ENCODE measurements around the gene LRIG2. TPM values are rescaled to one million over a fixed set of nuclear protein-coding genes. Genes with fewer than 3 reads are reported as not detected.
A peak's percentile ranks its signal among the peaks of the same experiment; 100 is the strongest.
"Not testable (repeated sequence)": the region's sequence is repeated elsewhere in the genome, so short reads cannot be mapped to it uniquely, and the experiment has no call there.

Gene LRIG2
- total RNA-seq, 1 experiment from 2014 or later: 6.1 TPM

DNA sequence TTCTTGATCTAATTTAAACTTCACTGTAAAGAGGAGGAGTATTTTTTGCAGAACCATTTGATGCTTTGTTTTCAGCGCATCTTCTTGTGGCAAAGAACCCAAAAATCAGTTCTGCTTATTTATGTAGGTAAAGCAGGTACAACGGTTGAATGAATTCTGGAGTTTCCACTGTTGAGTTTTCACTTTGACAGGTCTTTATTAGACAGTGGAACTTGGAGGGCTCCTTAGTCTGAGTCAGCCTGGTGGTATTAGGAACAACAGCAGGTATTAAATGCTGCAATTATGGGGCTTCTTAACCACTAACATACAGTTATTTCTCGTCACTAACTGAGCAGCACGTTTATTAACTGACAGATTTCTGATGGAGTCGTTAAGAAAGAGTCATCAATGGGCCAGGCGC is 1.2 kb downstream of the LRIG2 start:
- H3K4me2 ChIP-seq (ENCODE audit: low read length): peak overlapping the region; percentile 97
- H3F3A ChIP-seq (ENCODE audit: low read length, unreplicated experiment): no peaks in the 10 kb centered on the region
- no peak for ATAC-seq
- peaks cover 18% of the 10 kb centered on the region; the same call in 1 of the 2 replicates for H4K20me1 ChIP-seq (ENCODE audit: low read length)
- H3K27me3 ChIP-seq (ENCODE audit: low read length): no peaks in the 10 kb centered on the region
- H3K4me1 ChIP-seq (ENCODE audit: insufficient read depth, low read length): peaks cover 9% of the 10 kb centered on the region
- peaks cover 55% of the 10 kb centered on the region for H3K79me2 ChIP-seq (ENCODE audit: low read length)
- H3K9me2 ChIP-seq (replicated peaks; ENCODE audit: low read length): no peaks in the 10 kb centered on the region
- DNase-seq: peak; percentile 29
- H3K27ac ChIP-seq (ENCODE audit: low read length): no peak overlapping the region
- H3K4me3 ChIP-seq (ENCODE audit: low read length): peak overlapping the region; percentile 97
- POLR2A ChIA-PET (ENCODE audit: unreplicated experiment): no interaction called here
- no peaks in the 10 kb centered on the region for H3K9me3 ChIP-seq (ENCODE audit: low read length)
- TF ChIP-seq EZH2 (IDR thresholded peaks at IDR 0.05; ENCODE audit: low read length, unreplicated experiment) (no peak), EZH2phosphoT487 (IDR thresholded peaks at IDR 0.05; ENCODE audit: borderline replicate concordance, low read length) (no peak)
- TF ChIP-seq, protein P1, sequence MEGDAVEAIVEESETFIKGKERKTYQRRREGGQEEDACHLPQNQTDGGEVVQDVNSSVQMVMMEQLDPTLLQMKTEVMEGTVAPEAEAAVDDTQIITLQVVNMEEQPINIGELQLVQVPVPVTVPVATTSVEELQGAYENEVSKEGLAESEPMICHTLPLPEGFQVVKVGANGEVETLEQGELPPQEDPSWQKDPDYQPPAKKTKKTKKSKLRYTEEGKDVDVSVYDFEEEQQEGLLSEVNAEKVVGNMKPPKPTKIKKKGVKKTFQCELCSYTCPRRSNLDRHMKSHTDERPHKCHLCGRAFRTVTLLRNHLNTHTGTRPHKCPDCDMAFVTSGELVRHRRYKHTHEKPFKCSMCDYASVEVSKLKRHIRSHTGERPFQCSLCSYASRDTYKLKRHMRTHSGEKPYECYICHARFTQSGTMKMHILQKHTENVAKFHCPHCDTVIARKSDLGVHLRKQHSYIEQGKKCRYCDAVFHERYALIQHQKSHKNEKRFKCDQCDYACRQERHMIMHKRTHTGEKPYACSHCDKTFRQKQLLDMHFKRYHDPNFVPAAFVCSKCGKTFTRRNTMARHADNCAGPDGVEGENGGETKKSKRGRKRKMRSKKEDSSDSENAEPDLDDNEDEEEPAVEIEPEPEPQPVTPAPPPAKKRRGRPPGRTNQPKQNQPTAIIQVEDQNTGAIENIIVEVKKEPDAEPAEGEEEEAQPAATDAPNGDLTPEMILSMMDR (conservative IDR thresholded peaks at IDR 0.05; ENCODE audit: low read depth, low read length): no peak
- peak overlapping the region; percentile 96 for H3K9ac ChIP-seq (ENCODE audit: low read length)
- CTCF ChIA-PET: no interaction called here
- H3K36me3 ChIP-seq (ENCODE audit: low read depth, low read length): peaks cover 7% of the 10 kb centered on the region
- intact Hi-C loops (cut with micrococcal nuclease): loop anchor here (5.0 to 10.0 kb wide), 2 partner anchors 189 to 318 kb away; partner anchors contain the start of gene MAGI3
- BruUV-seq (replicated peaks): no TSS peak
- H2AFZ ChIP-seq (ENCODE audit: low read length): no peak overlapping the region

DNA sequence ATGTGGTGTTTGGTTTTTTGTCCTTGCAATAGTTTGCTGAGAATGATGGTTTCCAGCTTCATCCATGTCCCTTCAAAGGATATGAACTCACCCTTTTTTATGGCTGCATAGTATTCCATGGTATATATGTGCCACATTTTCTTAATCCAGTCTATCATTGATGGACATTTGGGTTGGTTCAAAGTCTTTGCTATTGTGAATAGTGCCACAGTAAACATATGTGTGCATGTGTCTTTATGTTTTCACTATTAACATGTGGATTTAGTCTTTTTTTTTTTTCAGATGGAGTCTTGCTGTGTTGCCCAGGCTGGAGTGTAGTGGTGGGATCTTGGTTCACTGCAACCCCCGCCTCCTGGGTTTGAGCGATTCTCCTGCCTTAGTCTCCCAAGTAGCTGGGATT is 5.0 kb downstream of the LRIG2 start:
- DNase-seq; H3K27me3 ChIP-seq (ENCODE audit: low read length); H3K9me2 ChIP-seq (replicated peaks; ENCODE audit: low read length); H3K4me2 ChIP-seq (ENCODE audit: low read length); BruUV-seq (replicated peaks); CTCF ChIA-PET; H2AFZ ChIP-seq (ENCODE audit: low read length); H3K36me3 ChIP-seq (ENCODE audit: low read depth, low read length); H3K4me3 ChIP-seq (ENCODE audit: low read length); ATAC-seq; H3K9ac ChIP-seq (ENCODE audit: low read length); H3K9me3 ChIP-seq (ENCODE audit: low read length); H3K27ac ChIP-seq (ENCODE audit: low read length); H3K4me1 ChIP-seq (ENCODE audit: insufficient read depth, low read length); H3F3A ChIP-seq (ENCODE audit: low read length, unreplicated experiment): not testable (repeated sequence)
- intact Hi-C loops (cut with micrococcal nuclease): loop anchor here (10.0 kb wide), 1 partner anchor 193 kb away; no protein-coding TSS in a partner anchor
- POLR2A ChIA-PET (ENCODE audit: unreplicated experiment): interaction anchor here (0.7 kb wide), 1 partner anchor 269 kb away, joined by 6 read pairs; no protein-coding TSS in a partner anchor
- Histone ChIP-seq H4K20me1 (ENCODE audit: low read length) (peaks cover 18% of the 10 kb centered on the region; the same call in 1 of the 2 replicates), H3K79me2 (ENCODE audit: low read length) (peaks cover 82% of the 10 kb centered on the region)

DNA sequence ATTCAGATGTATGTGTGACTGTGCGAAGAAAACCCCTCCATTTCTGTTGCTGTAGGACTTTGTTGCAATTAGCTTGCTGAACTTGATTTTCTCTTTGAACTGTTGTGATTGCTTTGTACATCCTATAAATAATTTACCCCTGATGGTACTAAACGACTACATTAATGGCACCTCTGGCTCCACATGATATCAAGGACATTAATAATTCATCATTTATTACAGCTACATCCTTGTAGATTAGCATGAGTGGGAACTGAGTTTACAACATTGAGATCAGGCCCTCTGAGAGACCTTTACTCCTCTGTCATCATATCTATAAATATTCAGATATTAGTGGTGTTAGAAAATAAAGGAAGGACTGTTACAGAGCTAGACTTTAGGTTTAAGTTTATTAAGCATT is 13.5 kb downstream of the LRIG2 start:
- Histone ChIP-seq H3K4me3 (ENCODE audit: low read length) (no peak overlapping the region), H4K20me1 (ENCODE audit: low read length) (0 out of 2 replicates have a peak, but pooled peaks cover 5% of the 10 kb centered on the region), H3K9me2 (replicated peaks; ENCODE audit: low read length) (no peaks in the 10 kb centered on the region), H3K4me1 (ENCODE audit: insufficient read depth, low read length) (no peaks in the 10 kb centered on the region), H3K4me2 (ENCODE audit: low read length) (no peak overlapping the region), H3F3A (ENCODE audit: low read length, unreplicated experiment) (peaks cover 3% of the 10 kb centered on the region), H3K36me3 (ENCODE audit: low read depth, low read length) (peaks cover 2% of the 10 kb centered on the region; the same call in 1 of the 2 replicates), H2AFZ (ENCODE audit: low read length) (no peak overlapping the region), H3K79me2 (ENCODE audit: low read length) (peaks cover 74% of the 10 kb centered on the region), H3K9ac (ENCODE audit: low read length) (no peak overlapping the region), H3K9me3 (ENCODE audit: low read length) (no peaks in the 10 kb centered on the region), H3K27ac (ENCODE audit: low read length) (no peak overlapping the region), H3K27me3 (ENCODE audit: low read length) (no peaks in the 10 kb centered on the region)
- intact Hi-C loops (cut with micrococcal nuclease): no loop called here
- no TSS peak for BruUV-seq (replicated peaks)
- TF ChIP-seq, protein P1 (conservative IDR thresholded peaks at IDR 0.05; ENCODE audit: low read depth, low read length): no peak
- TF ChIP-seq EZH2 (IDR thresholded peaks at IDR 0.05; ENCODE audit: low read length, unreplicated experiment) (no peak), EZH2phosphoT487 (IDR thresholded peaks at IDR 0.05; ENCODE audit: borderline replicate concordance, low read length) (no peak)
- POLR2A ChIA-PET (ENCODE audit: unreplicated experiment): no interaction called here
- no peak for DNase-seq
- CTCF ChIA-PET: no interaction called here
- no peak for ATAC-seq

All from PC-3 (cell line).